Prostate gland (tissue), 2 donors: ENCODE results near the gene ANO3.

Experiments used
- CTCF ChIP-seq, 4 experiments: fragments of 200-600 bp in 2 of 4; fragments of 450-650 bp in 2 of 4; sonication (generic) in 2 of 4; IDR thresholded peaks; 1 replicate in 3 of 4; 2 replicates in 1 of 4; pipeline ENCODE4 v1.5.1; 2016 to 2019; ENCODE audit warnings: antibody characterized with exemption in 4 of 4, mild to moderate bottlenecking in 2 of 4, moderate library complexity in 2 of 4
- POLR2A ChIP-seq: fragments of 450-650 bp; IDR thresholded peaks from one replicate; pipeline ENCODE4 v1.6.1; 2016; ENCODE audit warnings: antibody characterized with exemption, mild to moderate bottlenecking
- POLR2AphosphoS5 ChIP-seq: sonication (generic); formaldehyde crosslinking; IDR thresholded peaks from one replicate; pipeline ENCODE4 v1.6.1; 2017; ENCODE audit warnings: antibody characterized with exemption

GRCh38 chr11:26537341-26537740 is 205.4 kb downstream of the ANO3 start:
- TF ChIP-seq CTCF (IDR thresholded peaks at IDR 0.05), result no peak
- no peak for TF ChIP-seq POLR2A
- no peak for TF ChIP-seq POLR2AphosphoS5
